ENCODE data around the gene PIGW. TPM values are rescaled to one million over a fixed set of nuclear protein-coding genes. Genes with fewer than 3 reads are reported as not detected.

The PIGW gene
- total and polyA plus RNA-seq, 2 experiments from 2014 or later = 5.5 to 15.8 TPM

- Histone ChIP-seq H3K36me3 (ENCODE audit: insufficient read depth) (peaks cover 17% of the 10 kb centered on the region), H3K4me2 (no peak overlapping the region), H3K4me3 (no peak overlapping the region), H3K27ac (ENCODE audit: low read depth) (no peak overlapping the region), H2AFZ (no peak overlapping the region), H3K4me1 (ENCODE audit: insufficient read depth) (no peaks in the 10 kb centered on the region), H3K9me2 (ENCODE audit: insufficient read depth) (no peaks in the 10 kb centered on the region), H3F3A (replicated peaks; ENCODE audit: low read depth) (peaks cover 12% of the 10 kb centered on the region), H3K79me2 (replicated peaks; ENCODE audit: insufficient read depth) (peaks cover 34% of the 10 kb centered on the region), H3K27me3 (ENCODE audit: insufficient read depth) (no peaks in the 10 kb centered on the region), H4K20me1 (replicated peaks; ENCODE audit: insufficient read depth) (peaks cover 27% of the 10 kb centered on the region; the same call in 1 of the 2 replicates)
- Mint-ChIP-seq H3K4me1 (no peaks in the 10 kb centered on the region), H3K4me3 (no peak overlapping the region), H3K27ac (no peak overlapping the region), H3K36me3 (ENCODE audit: low read depth) (peaks cover 73% of the 10 kb centered on the region), H3K27me3 (ENCODE audit: insufficient read depth, low read depth, poor library complexity) (peaks cover 2% of the 10 kb centered on the region), H3K9me3 (no peaks in the 10 kb centered on the region)
- no peak for ATAC-seq
- no peak for DNase-seq (ENCODE audit: low spot score)
- TF ChIP-seq, protein P1, sequence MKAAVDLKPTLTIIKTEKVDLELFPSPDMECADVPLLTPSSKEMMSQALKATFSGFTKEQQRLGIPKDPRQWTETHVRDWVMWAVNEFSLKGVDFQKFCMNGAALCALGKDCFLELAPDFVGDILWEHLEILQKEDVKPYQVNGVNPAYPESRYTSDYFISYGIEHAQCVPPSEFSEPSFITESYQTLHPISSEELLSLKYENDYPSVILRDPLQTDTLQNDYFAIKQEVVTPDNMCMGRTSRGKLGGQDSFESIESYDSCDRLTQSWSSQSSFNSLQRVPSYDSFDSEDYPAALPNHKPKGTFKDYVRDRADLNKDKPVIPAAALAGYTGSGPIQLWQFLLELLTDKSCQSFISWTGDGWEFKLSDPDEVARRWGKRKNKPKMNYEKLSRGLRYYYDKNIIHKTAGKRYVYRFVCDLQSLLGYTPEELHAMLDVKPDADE (IDR thresholded peaks at IDR 0.05) = no peak
- TF ChIP-seq JUNB (IDR thresholded peaks at IDR 0.05; ENCODE audit: unreplicated experiment) (no peak), ZNF331 (CRISPR knock-in tag; IDR thresholded peaks at IDR 0.05; ENCODE audit: low read depth) (no peak), ZNF114 (CRISPR knock-in tag; IDR thresholded peaks at IDR 0.05) (no peak), EZH2phosphoT487 (IDR thresholded peaks at IDR 0.05; ENCODE audit: unreplicated experiment) (no peak), POLR2AphosphoS5 (IDR thresholded peaks at IDR 0.05; ENCODE audit: low read depth) (no peak), STAT1 (IDR thresholded peaks at IDR 0.05; ENCODE audit: unreplicated experiment) (no peak), EZH2 (IDR thresholded peaks at IDR 0.05; ENCODE audit: low read depth, unreplicated experiment) (no peak), REST (IDR thresholded peaks at IDR 0.05; ENCODE audit: unreplicated experiment) (no peak), NANOG (IDR thresholded peaks at IDR 0.05; ENCODE audit: borderline replicate concordance) (no peak), CREB1 (CRISPR knock-in tag; IDR thresholded peaks at IDR 0.05; ENCODE audit: low read depth) (no peak)
- TF ChIP-seq, protein P2, sequence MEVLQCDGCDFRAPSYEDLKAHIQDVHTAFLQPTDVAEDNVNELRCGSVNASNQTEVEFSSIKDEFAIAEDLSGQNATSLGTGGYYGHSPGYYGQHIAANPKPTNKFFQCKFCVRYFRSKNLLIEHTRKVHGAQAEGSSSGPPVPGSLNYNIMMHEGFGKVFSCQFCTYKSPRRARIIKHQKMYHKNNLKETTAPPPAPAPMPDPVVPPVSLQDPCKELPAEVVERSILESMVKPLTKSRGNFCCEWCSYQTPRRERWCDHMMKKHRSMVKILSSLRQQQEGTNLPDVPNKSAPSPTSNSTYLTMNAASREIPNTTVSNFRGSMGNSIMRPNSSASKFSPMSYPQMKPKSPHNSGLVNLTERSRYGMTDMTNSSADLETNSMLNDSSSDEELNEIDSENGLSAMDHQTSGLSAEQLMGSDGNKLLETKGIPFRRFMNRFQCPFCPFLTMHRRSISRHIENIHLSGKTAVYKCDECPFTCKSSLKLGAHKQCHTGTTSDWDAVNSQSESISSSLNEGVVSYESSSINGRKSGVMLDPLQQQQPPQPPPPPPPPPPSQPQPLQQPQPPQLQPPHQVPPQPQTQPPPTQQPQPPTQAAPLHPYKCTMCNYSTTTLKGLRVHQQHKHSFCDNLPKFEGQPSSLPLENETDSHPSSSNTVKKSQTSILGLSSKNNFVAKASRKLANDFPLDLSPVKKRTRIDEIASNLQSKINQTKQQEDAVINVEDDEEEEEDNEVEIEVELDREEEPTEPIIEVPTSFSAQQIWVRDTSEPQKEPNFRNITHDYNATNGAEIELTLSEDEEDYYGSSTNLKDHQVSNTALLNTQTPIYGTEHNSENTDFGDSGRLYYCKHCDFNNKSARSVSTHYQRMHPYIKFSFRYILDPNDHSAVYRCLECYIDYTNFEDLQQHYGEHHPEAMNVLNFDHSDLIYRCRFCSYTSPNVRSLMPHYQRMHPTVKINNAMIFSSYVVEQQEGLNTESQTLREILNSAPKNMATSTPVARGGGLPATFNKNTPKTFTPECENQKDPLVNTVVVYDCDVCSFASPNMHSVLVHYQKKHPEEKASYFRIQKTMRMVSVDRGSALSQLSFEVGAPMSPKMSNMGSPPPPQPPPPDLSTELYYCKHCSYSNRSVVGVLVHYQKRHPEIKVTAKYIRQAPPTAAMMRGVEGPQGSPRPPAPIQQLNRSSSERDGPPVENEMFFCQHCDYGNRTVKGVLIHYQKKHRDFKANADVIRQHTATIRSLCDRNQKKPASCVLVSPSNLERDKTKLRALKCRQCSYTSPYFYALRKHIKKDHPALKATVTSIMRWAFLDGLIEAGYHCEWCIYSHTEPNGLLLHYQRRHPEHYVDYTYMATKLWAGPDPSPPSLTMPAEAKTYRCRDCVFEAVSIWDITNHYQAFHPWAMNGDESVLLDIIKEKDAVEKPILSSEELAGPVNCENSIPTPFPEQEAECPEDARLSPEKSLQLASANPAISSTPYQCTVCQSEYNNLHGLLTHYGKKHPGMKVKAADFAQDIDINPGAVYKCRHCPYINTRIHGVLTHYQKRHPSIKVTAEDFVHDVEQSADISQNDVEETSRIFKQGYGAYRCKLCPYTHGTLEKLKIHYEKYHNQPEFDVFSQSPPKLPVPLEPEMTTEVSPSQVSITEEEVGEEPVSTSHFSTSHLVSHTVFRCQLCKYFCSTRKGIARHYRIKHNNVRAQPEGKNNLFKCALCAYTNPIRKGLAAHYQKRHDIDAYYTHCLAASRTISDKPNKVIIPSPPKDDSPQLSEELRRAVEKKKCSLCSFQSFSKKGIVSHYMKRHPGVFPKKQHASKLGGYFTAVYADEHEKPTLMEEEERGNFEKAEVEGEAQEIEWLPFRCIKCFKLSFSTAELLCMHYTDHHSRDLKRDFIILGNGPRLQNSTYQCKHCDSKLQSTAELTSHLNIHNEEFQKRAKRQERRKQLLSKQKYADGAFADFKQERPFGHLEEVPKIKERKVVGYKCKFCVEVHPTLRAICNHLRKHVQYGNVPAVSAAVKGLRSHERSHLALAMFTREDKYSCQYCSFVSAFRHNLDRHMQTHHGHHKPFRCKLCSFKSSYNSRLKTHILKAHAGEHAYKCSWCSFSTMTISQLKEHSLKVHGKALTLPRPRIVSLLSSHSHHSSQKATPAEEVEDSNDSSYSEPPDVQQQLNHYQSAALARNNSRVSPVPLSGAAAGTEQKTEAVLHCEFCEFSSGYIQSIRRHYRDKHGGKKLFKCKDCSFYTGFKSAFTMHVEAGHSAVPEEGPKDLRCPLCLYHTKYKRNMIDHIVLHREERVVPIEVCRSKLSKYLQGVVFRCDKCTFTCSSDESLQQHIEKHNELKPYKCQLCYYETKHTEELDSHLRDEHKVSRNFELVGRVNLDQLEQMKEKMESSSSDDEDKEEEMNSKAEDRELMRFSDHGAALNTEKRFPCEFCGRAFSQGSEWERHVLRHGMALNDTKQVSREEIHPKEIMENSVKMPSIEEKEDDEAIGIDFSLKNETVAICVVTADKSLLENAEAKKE (CRISPR knock-in tag; IDR thresholded peaks at IDR 0.05) = no peak
- TF ChIP-seq, protein P3, sequence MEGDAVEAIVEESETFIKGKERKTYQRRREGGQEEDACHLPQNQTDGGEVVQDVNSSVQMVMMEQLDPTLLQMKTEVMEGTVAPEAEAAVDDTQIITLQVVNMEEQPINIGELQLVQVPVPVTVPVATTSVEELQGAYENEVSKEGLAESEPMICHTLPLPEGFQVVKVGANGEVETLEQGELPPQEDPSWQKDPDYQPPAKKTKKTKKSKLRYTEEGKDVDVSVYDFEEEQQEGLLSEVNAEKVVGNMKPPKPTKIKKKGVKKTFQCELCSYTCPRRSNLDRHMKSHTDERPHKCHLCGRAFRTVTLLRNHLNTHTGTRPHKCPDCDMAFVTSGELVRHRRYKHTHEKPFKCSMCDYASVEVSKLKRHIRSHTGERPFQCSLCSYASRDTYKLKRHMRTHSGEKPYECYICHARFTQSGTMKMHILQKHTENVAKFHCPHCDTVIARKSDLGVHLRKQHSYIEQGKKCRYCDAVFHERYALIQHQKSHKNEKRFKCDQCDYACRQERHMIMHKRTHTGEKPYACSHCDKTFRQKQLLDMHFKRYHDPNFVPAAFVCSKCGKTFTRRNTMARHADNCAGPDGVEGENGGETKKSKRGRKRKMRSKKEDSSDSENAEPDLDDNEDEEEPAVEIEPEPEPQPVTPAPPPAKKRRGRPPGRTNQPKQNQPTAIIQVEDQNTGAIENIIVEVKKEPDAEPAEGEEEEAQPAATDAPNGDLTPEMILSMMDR (conservative IDR thresholded peaks at IDR 0.05; ENCODE audit: low read depth in 2 of 2) = no peak
Observed at GRCh38 chr17:36493956-36494355, 40.8 kb upstream of the PIGW start.
